NCI-H2029 (cell line): ENCODE measurements around the gene TEX51.

Source experiments
- DNase-seq: peaks from one replicate; lab custom pipeline; 2025; lab: John Stamatoyannopoulos, UW

The TEX51 gene

DNA sequence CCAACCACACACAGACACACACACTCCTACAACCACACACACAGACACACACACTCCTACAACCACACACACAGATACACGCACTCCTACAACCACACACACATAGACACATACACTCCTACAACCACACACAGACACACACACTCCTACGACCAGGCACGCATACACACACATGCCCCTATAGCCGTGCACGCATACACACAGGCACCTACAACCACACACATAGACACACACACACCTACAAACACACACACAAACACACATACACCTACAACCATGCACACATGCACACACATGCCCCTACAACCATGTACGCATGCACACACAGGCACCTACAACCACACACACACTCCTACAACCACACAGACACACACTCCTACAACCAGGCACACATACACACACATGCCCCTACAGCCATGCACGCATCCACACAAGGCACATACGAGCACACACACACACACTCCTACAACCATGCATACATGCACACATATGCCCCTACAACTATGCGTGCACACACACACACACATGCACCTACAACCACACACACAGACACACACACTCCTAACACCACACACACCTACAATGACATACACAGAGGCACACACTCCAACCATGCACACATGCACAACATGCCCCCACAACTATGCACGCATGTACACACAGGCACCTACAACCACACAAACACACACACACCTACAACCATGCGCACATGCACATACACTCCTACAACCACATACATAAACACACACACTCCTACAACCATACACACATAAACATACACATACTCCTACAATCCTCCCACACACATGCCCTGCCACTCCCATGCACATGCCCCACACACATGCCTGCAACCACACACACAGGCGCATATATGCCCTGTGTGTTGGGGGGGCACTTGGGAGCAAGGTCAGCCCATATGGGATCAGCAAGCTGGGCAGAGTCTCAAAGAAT lies 19.1 kb upstream of the TEX51 start:
- DNase-seq = no peak

DNA sequence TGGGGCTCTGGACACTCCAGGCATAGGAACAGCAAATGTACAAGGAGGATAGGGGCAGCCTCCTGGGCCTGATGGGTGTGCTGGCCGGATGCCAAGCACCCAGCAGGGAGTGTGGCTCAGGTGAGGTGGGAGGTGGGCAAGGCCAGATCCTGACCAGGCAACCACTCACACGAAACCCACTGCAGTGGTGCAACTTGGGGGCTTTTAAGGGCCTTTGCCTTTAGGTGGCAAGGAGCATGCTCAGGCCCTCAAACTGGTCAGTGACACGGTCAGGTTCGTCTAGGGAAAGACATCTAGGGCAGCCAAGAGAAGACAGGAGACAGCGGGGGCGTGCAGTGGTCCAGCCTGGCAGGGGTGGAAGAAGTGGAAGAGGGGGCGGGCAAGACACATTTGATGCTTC lies 18.4 kb upstream of the TEX51 start:
- DNase-seq = no peak

DNA sequence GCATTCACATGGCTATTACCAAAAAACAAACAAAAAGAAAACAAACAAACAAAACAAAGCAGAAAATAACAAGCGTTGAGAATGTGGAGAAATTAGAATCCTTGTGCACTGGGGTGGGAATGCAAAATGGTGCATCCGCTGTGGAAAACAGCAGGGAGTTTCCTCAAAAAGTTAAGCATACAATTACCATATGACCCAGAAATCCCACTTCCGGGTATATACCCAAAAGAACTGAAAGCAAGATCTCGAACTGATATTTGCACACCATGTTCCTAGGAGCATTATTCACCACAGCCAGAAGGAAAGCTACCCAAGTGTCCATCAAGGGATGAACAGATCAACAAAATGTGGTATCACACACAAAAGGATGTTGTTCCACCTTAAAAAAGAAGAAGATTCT lies 17.9 kb upstream of the TEX51 start:
- DNase-seq = no peak

DNA sequence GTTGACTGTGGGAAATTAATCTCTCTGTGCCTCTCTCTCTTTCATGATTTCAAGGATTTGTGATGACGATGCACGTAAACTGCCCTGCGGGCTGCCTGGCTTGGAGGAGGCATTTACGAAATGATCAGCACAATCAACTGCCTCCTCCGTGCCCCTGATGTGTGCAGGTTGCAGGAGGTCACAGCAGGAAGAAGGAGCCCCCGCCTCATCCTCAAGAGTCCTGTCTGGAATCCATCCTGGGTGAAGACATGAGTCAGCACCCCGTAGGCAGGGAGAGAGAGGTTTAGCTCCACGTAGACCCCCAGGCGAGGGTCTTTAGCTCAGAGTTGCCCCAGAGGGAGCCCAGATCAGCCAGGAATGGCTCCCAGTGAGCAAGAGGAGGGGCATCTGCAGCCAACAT lies 17.1 kb upstream of the TEX51 start:
- DNase-seq = no peak

DNA sequence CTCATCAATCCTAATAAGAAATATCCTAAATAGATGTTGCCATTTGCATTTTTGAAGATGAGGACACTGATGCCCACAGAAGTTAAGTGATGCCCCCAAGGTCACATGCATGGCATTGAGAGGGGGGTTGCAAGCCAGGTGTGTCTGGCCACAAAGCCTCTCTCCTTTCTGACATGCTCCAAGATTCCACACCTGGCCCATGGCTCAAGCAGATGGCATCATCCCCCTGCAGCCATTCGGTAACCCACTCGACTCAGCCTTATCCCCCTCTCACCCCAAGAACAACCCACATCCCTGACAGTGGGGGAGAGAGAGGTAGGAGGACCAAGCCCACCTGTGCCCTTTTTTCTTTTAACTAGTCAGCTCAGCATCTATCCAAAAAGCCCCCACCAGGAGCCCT lies 16.5 kb upstream of the TEX51 start:
- no peak for DNase-seq

DNA sequence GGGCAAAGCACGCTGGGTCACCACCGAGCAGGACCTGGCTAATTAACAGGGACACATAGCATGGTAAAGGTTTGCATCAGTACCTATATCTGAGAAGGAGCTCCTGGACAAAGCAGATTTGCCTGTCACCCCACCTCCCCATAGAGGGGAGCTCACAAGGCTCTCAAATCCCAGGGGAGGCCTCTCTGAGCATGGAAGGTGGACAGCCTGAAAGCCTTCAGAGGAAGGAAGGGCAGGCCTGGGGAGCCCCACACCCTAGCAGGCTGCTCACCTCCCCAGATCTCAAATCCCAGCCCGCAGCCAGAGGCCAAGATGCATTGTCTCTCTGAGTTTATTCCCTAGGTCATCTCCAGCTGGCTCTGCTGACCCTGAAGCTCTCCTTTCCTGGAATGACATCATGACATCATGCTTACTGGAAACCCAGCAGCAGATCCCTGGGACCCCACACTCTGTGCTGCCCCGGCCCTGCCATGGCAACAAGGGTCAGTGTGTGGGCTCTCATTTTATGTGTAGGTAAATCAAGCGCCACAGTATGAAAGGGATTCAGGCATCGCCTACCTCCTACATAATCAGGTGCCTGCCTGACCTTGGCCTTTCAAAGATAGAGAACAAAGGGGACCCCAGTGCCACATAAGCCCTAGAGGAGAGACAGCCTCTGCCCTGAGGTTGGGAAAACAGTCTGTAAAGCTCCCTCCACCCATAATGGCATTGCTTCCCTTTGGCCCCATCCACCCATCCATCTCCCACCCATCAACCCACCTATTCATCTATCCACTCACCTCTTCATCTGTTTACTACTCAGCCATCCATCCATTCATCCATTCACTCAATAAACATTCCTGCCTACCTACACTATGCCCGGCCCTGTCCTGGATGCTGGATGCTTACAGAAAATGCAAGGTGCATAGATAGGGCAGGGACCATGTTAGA lies 15.7 kb upstream of the TEX51 start:
- no peak for DNase-seq

DNA sequence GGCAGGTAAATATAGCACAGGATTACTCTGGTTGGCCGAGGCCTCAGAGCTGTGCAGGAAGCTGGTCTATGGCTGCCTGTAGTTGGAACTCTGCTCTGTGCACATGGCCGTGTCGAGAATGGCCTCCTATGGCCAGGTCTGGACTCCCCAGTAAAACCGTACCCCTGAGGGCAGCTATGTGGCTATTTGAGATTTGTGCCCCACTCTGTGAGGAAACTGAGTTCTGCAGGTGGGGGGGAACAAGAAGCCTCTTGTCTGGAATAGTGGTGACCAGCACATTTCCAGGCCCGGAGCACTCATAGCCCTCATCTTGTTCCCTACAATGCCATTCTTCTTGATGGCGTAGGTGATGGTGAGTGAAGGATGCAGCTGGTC lies 15.0 kb upstream of the TEX51 start:
- no peak for DNase-seq

DNA sequence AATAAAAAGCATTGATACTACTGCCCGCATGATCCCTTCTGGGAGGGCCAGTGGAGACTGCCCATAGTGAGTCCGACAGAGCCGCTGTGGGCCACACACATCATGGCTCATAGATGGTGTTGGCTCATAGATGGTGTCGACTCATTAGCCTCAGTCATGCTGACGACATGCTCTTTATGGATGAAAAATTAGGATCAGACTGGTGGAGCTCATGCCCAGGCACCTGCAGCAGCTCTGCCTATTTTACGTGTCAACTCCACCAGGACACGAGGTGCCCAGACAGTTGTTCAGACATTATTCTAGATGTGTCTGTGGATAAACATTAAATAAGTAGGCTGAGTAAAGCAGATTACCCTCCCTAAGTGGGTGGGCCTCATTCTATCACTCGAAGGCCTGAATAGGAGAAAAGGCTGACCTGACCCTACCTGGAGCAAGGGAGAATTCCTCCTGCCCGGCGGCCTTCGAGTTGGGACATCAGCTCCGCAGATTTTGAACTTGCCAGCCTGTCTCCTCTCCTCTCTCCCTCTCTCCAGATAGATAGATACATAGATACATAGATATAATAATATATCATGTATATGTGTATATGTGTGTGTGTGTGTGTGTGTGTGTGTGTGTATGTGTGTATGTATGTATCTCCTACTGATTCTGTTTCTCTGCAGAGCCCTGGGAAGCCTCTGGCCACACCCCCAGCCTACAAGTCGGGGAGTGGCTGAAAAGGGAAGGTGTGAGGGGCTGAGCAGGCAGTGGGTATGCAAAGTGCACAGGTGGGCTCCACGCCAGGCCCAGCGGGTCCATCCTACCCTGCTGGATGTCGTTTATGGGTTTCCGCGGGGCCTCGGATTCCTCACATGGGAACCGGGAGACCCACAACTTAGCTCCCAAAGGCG lies 13.6 kb upstream of the TEX51 start:
- no peak for DNase-seq

DNA sequence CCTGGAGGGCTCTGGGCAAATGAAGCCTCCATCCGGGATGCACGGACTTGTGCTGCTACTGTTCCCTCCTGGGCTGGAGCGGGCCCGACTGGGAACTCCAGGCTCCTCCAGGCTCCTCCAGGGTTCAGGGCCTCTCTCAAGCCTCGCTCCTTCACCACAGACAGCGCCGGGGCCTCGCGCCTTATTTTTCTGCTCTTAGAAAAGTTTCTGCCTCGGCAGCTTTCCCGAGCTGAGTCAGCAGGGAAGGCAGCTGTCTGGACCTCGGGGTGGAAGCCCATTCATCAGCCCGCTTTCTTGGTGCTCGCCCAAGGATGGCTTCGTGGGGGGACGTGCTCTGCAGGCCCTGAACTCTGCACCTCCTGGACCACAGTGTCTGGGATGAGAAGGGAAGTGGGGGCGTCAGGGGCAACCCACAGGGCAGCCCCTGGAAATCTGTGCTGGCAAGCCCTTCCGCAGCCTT lies 12.9 kb upstream of the TEX51 start:
- no peak for DNase-seq

DNA sequence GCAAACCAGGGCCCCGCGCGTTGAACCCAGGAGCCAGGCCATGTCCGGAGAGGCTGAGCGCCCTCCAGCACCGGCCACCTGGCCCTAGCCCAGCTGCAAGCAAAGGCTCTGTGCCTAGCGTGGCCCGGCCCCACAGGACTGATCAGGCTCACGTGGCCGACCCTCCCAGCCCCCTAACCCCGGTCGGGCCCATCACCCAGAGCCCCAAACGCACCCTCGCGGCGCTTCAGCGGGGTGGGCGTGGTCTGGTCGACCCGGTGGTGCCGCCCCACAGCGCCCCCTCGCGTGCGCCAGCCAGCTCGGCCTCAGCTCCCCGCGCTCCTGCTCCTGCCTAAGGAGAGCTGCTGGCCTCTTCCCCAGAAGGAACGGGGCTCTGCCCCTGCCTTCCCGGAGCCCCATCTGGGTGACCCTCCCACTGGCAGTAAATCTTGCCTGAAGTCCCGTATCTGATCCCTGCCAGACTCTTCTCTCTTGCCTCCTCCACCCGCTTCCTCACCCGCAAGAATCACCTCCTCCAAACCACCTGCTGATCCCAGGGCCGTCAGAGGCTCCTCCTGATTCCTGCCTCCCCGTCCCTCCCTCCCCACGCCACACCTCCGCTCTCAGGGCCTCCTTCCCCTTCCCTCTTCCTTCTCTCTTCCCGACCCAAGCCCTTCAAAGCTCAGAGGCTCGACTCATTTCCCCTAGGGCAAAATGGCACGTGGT lies 12.3 kb upstream of the TEX51 start:
- peak; percentile 44 for DNase-seq

DNA sequence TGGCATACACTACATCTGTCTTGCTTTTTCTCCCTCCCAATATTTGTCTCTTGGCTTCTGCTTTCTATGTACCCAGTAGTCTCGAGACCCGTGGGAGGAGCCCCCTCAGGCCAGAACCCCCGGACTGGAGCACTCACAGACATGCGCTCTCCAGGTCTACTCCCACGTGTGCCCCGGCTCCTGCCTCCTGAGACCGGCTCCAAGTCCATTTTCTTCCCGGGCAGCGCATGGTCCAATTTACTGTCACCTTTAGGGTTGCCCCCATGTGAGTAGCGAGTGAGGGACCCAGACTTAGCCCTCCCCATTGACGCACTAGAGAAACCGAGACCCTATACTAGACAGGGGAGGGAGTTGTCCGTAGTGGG lies 11.8 kb upstream of the TEX51 start:
- DNase-seq = no peak

DNA sequence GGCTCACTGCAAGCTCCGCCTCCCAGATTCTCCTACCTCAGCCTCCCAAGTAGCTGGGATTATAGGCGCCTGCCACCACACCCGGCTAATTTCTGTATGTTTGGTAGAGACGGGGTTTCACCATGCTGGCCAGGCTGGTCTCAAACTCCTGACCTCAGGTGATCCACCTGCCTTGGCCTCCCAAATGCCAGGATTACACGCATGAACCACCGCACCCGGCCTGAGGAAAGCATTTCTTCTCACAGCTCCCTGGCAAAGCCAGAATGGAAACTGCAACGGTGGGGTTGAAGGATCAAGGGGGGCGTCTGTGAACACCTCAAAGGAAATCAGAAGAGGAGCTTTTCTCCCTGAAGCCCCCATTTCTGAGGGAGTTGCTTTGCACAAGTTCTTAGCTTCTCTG lies 11.2 kb upstream of the TEX51 start:
- DNase-seq = no peak

DNA sequence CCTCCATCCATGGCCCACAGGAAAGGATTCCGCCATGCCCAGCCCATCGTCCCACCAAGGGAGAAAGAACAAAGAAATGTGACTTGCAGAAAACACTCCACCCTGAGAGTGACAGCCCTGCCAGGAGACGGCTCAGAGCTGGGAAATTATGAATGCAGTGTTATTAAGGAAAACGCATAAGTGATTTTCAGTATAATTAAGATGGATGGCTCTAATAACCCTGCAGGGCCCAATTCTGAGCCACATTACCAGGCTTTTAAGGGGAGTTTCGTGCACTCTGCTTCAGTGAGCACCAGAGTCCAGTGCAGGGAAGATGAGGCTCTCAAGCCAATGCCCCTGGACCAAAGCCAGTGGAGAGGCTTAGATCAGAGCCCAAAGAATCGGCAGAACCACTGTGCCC lies 10.6 kb upstream of the TEX51 start:
- DNase-seq = no peak

DNA sequence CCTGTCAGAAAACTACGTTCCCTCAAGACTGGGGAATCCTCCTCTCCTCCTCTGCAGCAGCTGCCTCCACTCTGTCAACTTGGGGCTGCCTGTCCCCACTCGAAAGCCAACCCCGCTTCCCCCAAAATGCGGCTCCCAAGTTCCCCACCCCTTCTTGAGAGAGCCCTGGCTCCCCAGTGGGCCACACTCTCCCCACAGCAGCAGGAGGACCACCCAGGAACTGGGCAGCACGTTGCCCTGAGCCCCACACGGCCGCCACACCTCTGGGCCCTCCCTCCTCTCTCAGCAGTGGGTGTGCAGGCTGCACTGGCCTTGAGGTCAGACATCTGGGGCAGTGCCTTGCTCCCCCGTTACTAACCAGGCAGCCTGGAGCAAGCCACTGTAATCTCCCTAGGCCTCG lies 9.6 kb upstream of the TEX51 start:
- no peak for DNase-seq

DNA sequence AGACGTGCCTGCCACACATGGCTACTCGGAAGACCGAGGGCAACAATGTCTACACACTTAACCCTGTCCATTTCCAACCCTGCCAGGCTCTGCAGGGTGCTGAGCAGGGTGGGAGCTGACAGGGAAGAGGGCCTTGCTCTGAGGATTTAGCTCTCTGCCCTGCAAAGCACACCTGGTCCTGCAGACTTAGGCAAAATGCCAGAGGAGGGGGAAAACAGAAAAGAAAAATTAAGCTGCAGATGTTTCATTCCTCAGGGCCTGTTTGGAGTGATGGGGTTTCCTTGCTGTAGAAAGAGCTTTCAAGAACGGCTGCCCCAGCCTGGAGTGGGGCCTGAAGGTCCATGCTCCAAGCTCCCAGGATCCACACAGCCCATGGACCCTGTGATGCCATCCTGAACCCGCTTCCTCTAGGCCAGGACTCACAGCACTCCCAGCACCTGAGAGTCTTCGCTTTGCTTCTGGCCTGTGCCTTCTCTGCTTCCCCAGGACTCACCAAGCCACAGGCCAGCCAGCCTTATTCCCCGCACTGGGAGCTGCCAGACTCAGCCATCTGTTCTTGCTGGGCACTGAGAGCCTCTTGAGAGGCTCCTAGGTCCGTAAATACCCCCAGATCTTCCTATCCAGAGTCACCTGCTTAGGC lies 9.1 kb upstream of the TEX51 start:
- DNase-seq = no peak

DNA sequence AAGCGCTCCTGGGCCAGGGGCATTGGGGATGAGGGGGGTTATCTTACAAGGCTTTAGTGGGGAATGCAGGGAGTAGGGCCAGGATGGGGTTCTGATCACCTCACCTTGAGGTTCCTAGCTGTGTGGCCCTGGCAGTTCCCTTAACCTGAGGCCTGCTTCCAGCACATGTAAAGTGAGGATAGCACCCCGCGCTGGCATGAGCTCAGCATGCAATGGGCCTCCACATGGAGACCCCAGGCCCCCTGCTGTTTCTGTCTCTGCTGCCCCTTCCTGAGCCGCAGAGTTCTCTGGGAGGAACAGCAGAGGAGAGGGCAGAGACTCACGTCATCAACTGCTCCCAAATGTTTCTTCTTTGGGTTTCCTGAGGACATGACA lies 8.6 kb upstream of the TEX51 start:
- no peak for DNase-seq

DNA sequence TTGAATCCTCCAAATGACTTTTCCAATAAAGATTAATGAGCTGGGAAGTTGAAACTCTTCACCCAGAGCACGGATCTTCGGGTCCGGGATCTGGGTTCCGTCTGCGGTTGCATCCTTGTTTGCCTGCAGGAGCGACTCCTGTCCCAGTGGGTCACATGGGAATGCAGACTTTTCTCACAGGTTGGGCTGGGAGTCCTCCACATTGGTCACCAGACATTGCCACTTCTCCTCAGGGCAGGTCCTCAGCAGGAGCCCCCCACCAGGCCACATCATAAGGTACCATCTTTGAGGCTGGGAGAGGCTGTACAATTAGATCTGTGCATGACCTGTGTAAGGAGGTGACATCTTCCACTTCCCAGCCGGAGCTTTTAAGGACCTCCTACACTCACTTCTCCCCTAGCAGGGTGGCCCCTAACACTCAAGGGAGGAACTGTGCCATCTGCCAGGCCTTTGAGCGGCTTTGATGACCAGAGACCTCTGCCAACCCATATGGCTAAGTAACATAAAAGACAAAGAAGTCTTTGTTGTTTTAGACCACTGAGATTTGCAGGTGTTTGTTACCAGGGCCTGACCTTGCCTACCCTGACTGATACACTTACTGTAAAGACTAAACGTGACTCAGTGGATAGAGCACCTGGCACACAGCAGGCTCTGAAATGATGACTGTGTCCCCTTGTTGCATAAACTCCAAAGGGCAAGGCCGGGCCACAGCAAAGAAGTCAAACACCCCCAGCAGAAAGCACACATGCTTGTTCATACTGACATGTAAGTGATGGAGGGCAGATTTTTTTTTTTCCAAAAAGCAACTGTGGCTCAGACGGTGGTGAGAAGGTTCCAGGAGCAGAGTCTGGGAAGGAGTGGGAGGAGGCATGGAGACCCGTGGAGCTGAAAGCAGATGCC lies 7.9 kb upstream of the TEX51 start:
- no peak for DNase-seq

DNA sequence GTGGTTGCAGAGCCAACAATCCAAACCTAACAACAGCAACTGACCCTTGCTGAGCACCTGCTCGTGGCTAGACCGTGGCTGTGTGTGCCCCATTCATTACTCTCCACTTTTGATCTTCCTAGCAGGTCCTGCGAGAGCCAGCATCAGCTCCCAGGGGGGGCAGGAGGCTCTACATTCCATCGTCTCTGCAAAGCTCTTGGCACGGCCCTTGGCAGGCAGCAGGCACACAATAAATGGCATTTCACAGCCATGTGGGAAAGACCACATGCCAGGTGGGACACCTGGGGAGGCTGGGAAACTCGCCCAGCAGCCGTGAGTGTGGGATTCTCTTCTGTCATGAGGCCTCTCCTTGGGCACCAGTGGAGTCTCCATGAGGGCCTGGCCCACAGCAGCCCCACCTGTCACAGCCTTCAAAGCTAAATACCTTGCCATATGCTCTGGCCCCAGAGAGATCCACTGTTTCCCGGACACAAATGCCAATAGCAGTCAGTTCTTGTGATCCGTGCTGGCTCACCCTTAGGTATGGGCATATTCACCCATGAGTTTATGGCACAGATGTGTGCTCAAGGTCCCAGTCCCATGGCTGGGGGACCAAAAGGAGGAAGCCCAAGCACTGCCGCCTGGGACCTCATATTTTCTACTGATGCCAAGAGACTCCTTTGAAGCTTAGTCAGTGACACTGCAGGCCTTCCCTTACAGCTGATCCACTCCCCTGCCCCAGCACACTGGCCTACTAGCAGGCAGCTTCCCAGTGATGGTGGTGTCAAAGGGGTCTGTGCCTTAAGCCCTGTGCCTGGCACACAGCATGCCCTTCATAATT lies 6.8 kb upstream of the TEX51 start:
- no peak for DNase-seq

DNA sequence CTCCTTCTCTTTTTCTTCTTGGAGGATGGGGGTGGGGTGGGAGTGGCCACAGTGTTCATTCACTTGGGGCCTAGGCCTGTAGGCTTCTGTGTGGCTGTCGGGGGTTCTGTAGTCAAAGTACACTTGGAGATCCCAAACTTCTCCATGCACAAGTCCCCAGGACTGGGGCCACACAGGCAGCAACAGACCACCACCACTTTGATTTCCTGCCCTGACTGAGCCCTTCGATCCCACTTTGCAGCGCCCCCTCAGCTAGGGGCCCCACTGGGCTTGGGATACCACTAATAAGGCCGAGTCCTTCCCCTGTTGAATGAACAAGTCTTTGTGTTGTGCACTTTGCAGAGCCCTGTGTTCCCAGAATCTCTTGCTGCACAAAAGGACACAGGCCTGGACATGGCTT lies 5.5 kb upstream of the TEX51 start:
- DNase-seq = no peak
